Activated naive CD8-positive, alpha-beta T cell treated with anti-CD3 and anti-CD28 coated beads for 36 hours (primary cell): Measurements from ENCODE around the gene CFAP141. TPM values are rescaled to one million over a fixed set of nuclear protein-coding genes. Genes with fewer than 3 reads are reported as not detected.
"Not testable (repeated sequence)": the region's sequence is repeated elsewhere in the genome, so short reads cannot be mapped to it uniquely, and the experiment has no call there.

Source experiments
- DNase-seq: peaks from one replicate; pipeline ENCODE4 v3.0.0; 2021
- H3K27ac Mint-ChIP-seq: one replicate; pipeline ENCODE4 v1.8.0; 2022; ENCODE audit warnings: mild to moderate bottlenecking, moderate library complexity, mixed read lengths
- H3K27me3 Mint-ChIP-seq: one replicate; pipeline ENCODE4 v1.8.0; 2022; ENCODE audit warnings: mild to moderate bottlenecking, mixed read lengths
- H3K36me3 Mint-ChIP-seq: one replicate; pipeline ENCODE4 v1.8.0; 2021; ENCODE audit warnings: mild to moderate bottlenecking, mixed read lengths
- H3K4me1 Mint-ChIP-seq: one replicate; pipeline ENCODE4 v1.8.0; 2021; ENCODE audit warnings: mixed read lengths
- H3K4me3 Mint-ChIP-seq: one replicate; pipeline ENCODE4 v1.8.0; 2022; ENCODE audit warnings: mild to moderate bottlenecking, moderate library complexity, mixed read lengths
- H3K9me3 Mint-ChIP-seq: one replicate; pipeline ENCODE4 v1.8.0; 2022; ENCODE audit warnings: mixed read lengths
- total RNA-seq, 2 experiments: library from RNA; stranded (reverse); gene quantifications; one replicate each; pipeline ENCODE4 v1.2.3, GENCODE V29; 2021

CFAP141 gene
- total RNA-seq, result not detected

DNA sequence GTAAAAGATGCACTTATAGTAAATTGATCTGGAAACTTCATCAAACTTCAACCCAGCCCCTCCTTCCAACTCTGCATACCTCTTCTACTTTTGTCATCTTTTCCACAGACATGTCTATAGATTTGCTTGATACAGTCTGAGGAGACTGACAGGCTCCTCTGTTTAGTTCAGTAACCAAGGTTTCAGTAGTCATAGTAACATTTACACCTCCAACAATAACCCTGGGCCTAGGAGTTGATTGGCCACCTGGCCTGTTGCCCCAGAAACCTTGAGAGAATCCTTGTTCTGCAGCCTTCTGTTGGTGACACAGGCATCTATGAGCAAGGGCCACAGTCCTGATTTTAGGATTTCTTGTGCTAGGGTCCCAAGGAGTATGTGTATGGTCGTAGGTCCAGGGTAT is at the start of gene CFAP141:
Gene CFAP141 (minus strand): TSS at position 138 of the 400 bp plus-strand sequence. CDS start 26 bp downstream, at position 112.
- peaks cover 39% of the 10 kb centered on the region for H3K36me3 Mint-ChIP-seq
- peak; percentile 48 for DNase-seq
- no peaks in the 10 kb centered on the region for H3K27me3 Mint-ChIP-seq
- peaks cover 31% of the 10 kb centered on the region for H3K4me1 Mint-ChIP-seq
- H3K4me3 Mint-ChIP-seq, result no peak within 1 kb of the TSS
- no peaks in the 10 kb centered on the region for H3K9me3 Mint-ChIP-seq
- peak within 1 kb of the TSS; percentile 79 for H3K27ac Mint-ChIP-seq

DNA sequence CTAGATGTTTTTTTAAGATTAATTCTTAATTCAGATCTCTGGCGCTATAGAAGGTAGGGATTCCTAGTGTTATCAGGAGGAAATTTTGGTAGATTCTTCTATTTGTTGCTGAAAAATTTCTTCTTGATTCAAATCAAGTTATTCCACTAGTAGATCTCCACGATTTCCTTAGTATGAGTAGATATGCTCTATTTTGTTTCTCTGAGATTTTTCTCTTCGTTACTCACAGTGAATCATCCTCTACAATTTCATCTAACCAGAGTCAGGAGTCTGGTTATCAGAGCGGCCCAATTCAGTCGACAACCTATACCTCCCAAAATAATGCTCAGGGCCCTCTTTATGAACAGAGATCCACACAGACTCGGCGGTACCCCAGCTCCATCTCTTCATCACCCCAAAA is 47.5 kb upstream of the CFAP141 start:
- H3K4me1 Mint-ChIP-seq, result no peaks in the 10 kb centered on the region
- H3K4me3 Mint-ChIP-seq, result no peak overlapping the region
- H3K27me3 Mint-ChIP-seq, result no peaks in the 10 kb centered on the region
- H3K9me3 Mint-ChIP-seq, result no peaks in the 10 kb centered on the region
- DNase-seq, result no peak
- peaks cover 39% of the 10 kb centered on the region for H3K36me3 Mint-ChIP-seq
- H3K27ac Mint-ChIP-seq, result peak overlapping the region; percentile 9

DNA sequence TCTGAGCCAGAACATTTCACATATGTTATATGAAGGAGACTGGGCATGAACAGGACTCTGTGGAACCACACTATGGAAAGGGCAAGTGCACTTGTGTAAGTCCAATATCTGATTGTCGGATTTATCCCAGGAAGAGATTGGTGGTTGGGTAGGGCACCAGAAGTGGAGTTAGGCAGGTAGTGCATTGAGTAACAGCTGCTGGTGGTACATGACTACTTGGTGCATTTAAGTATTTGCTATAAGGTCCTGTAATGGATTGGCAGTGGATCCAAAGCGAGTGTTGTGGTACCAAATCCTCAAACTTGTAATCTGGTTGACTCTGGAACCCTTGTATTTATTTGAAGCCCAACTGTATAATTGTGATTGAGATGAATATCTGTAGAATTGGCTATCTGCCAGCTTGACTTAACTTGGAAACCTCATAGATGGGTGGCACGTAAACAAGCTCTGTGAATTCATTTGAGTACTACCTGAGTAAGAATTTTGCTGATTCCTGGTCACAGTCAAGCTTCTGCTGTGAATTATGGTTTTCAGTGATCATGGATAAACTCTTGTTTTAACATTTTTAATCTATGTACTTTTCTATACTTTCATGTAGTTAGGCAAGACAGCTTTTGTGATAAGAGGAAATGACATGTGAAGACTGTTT is 35.7 kb upstream of the CFAP141 start:
- Mint-ChIP-seq H3K9me3 (no peaks in the 10 kb centered on the region), H3K27ac (peak overlapping the region; percentile 57), H3K36me3 (peaks cover 65% of the 10 kb centered on the region), H3K27me3 (no peaks in the 10 kb centered on the region), H3K4me1 (peaks cover 30% of the 10 kb centered on the region), H3K4me3 (no peak overlapping the region)
- DNase-seq, result no peak

DNA sequence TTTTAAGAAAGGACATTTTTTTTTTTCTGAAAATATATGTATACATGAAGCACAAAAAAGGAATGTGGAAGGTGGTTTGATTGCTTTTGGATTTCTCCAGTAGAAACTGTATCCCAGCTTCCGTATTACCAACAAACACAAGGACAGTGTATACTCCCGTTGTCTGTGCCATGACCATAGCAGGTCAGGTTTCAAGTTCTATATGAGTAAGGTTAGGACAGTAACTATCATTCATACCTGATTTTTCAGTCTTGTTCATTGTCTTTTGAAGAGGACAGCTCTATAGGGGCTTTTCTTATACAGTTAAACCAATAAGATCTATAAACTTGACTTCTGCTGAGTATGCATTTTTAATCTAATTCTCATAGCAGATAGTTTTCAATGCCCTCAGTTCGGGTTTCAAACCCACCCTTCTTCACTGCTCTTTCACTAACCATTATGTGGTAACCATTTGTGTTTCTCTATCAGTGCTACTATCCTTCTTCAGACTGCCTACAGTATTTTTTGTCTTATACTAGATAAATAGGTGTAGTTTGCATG is 34.2 kb upstream of the CFAP141 start:
- H3K4me3 Mint-ChIP-seq, result no peak overlapping the region
- peak overlapping the region; percentile 14 for H3K27ac Mint-ChIP-seq
- H3K36me3 Mint-ChIP-seq, result peaks cover 69% of the 10 kb centered on the region
- peaks cover 27% of the 10 kb centered on the region for H3K4me1 Mint-ChIP-seq
- DNase-seq, result no peak
- H3K27me3 Mint-ChIP-seq, result no peaks in the 10 kb centered on the region
- H3K9me3 Mint-ChIP-seq, result no peaks in the 10 kb centered on the region

DNA sequence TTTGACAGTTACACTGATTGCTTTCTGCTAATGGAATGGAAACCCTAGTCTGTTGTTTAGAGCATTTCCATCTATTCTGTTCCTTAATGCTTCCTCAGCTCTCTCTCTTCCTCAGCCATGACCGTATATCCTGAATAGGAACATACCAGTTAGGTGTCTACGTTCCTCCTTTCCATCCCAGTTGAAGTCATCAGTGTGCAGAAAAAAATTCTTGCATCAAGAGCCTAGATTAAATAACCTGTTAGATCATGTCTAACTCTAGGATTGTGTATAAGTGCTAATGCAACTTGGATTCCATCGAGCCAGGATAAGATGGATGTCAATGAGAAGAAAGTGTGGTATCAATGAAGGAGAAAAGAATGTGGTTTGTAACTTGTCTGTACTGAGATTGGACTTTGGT is 33.4 kb upstream of the CFAP141 start:
- no peaks in the 10 kb centered on the region for H3K27me3 Mint-ChIP-seq
- H3K4me1 Mint-ChIP-seq, result peaks cover 27% of the 10 kb centered on the region
- peak overlapping the region; percentile 9 for H3K27ac Mint-ChIP-seq
- no peak for DNase-seq
- H3K9me3 Mint-ChIP-seq, result no peaks in the 10 kb centered on the region
- peaks cover 65% of the 10 kb centered on the region for H3K36me3 Mint-ChIP-seq
- no peak overlapping the region for H3K4me3 Mint-ChIP-seq

DNA sequence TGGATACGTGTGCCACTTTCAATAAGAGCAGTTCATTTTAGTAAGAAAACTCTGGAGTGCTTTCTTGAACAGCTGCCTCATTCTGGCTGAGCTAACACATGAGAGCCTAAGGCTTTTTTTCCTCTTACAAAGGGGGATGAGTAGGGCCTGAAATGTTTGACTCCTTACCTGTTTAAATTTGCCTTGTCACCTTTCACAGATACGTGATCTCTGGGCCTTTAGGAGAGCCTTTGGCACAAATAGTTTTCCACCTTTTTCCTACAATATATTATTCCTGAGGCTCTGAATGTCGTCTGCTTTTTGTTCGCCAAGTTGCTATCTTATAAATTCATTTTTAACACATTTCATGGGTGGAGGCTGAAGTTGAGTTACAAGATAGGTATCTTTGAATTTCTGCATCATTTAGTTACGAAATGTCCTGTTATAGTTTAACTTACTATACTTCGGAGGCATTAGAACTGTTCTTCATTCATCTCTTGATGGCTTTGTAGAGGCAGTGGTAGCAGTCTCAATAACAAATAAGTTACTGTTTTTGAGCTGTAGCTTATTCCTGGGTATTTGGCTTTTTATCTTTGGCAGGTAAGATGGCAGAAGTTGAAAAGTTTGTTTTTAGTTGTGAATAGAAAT is 31.9 kb upstream of the CFAP141 start:
- peaks cover 62% of the 10 kb centered on the region for H3K36me3 Mint-ChIP-seq
- H3K27ac Mint-ChIP-seq, result peak overlapping the region; percentile 44
- peaks cover 27% of the 10 kb centered on the region for H3K4me1 Mint-ChIP-seq
- no peaks in the 10 kb centered on the region for H3K27me3 Mint-ChIP-seq
- H3K9me3 Mint-ChIP-seq, result no peaks in the 10 kb centered on the region
- DNase-seq, result no peak
- H3K4me3 Mint-ChIP-seq, result no peak overlapping the region

DNA sequence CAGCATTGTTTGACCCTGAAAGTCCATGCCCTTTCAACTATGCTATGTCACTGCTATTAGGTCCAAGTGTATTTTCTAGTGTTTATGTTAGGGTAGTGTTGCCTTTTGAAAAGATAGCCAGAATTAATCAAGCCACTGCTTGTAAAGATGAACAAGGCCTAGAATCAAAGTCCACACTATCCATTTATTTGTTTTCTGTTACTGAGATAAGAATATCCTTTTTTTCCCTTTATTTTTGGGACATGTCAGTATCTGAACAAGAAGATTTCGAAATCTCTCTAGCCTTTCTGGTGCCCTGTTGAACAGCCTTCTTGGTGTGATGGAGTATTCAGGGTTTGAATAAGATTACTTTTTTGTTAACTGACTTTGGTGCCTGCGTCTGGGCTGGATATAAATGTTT is 31.3 kb upstream of the CFAP141 start:
- H3K27ac Mint-ChIP-seq, result peak overlapping the region; percentile 44
- no peaks in the 10 kb centered on the region for H3K9me3 Mint-ChIP-seq
- H3K36me3 Mint-ChIP-seq, result peaks cover 56% of the 10 kb centered on the region
- DNase-seq, result no peak
- H3K4me3 Mint-ChIP-seq, result no peak overlapping the region
- no peaks in the 10 kb centered on the region for H3K27me3 Mint-ChIP-seq
- H3K4me1 Mint-ChIP-seq, result peaks cover 26% of the 10 kb centered on the region

DNA sequence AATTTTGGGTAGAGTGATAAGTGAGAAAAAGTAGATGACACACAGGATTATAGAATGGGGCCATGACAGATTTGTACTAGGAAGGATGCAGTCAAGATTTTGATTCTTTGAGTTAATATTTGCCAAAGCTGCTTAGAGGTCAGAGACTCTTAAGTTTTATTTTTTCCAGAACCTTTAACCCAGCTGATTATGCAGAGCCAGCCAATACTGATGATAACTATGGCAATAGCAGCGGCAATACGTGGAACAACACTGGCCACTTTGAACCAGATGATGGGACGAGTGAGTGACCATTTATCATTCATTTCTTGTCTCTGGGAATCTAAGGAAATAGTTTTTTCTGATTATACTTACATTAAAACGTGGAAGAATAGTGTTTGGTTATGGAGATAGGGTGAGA is 30.7 kb upstream of the CFAP141 start:
- Mint-ChIP-seq H3K4me3 (no peak overlapping the region), H3K4me1 (peaks cover 24% of the 10 kb centered on the region), H3K27ac (no peak overlapping the region), H3K36me3 (peaks cover 56% of the 10 kb centered on the region), H3K27me3 (no peaks in the 10 kb centered on the region), H3K9me3 (no peaks in the 10 kb centered on the region)
- no peak for DNase-seq

DNA sequence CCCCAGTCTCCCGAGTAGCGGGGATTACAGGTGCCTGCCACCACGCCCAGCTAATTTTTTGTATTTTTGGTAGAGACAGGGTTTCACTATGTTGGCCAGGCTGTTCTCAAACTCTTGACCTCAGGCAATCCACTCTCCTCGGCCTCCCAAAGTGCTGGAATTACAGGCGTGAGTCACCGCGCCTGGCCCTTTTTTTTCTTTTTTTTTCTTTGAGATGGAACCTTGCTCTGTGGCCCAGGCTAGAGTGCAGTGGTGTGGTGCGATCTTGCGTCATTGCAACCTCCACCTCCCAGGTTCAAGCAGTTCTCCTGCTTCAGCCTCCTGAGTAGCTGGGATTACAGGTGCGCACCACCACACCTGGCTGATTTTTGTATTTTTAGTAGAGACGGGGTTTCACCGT is 27.0 kb upstream of the CFAP141 start:
- peaks cover 54% of the 10 kb centered on the region for H3K36me3 Mint-ChIP-seq

DNA sequence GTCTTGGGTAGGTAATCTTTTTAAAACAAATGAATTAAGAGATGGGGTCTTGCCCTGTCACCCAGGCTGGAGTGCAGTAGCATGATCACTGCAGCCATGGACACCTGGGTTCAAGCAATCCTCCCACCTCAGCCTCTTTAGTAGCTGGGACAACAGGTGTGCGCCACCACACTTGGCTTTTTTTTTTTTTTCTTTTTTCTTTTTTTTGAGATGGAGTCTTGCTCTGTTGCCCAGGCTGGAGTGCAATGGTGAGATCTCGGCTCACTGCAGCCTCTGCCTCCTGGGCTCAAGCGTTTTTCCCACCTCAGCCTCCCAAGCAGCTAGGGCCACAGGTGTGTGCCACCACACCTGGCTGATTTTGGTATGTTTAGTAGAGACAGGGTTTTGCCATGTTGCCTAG is 25.0 kb upstream of the CFAP141 start:
- H3K27me3 Mint-ChIP-seq, H3K4me3 Mint-ChIP-seq, DNase-seq, H3K9me3 Mint-ChIP-seq, H3K27ac Mint-ChIP-seq: not testable (repeated sequence)
- peaks cover 16% of the 10 kb centered on the region for H3K4me1 Mint-ChIP-seq
- peaks cover 53% of the 10 kb centered on the region for H3K36me3 Mint-ChIP-seq

More for the DNA sequence above, 27.0 kb upstream of the CFAP141 start:
- not testable (repeated sequence) for H3K4me1 Mint-ChIP-seq, H3K27me3 Mint-ChIP-seq, H3K4me3 Mint-ChIP-seq, H3K9me3 Mint-ChIP-seq, H3K27ac Mint-ChIP-seq, DNase-seq

DNA sequence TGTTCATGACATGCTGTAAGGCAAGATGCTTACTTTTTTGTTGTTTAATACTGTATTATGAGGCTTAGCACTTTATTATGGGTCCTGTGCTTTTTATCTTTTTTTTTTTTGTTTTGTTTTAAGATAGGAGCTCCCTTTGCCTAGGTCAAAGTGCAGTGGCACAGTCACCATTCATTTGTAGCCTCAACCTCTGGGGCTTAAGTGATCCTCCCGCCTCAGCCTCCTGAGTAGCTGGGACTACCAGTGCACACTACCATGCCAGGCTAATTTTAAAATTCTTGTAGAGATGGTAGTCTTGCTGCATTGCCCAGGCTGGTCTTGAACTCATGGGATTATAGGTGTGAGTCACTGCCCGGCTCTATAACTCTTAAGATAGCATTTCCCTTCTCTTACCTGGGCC is 19.2 kb upstream of the CFAP141 start:
- no peaks in the 10 kb centered on the region for H3K27me3 Mint-ChIP-seq
- peak overlapping the region; percentile 23 for H3K27ac Mint-ChIP-seq
- no peak for DNase-seq
- H3K9me3 Mint-ChIP-seq, result peaks cover 8% of the 10 kb centered on the region
- peaks cover 69% of the 10 kb centered on the region for H3K36me3 Mint-ChIP-seq
- no peak overlapping the region for H3K4me3 Mint-ChIP-seq
- H3K4me1 Mint-ChIP-seq, result peaks cover 48% of the 10 kb centered on the region

DNA sequence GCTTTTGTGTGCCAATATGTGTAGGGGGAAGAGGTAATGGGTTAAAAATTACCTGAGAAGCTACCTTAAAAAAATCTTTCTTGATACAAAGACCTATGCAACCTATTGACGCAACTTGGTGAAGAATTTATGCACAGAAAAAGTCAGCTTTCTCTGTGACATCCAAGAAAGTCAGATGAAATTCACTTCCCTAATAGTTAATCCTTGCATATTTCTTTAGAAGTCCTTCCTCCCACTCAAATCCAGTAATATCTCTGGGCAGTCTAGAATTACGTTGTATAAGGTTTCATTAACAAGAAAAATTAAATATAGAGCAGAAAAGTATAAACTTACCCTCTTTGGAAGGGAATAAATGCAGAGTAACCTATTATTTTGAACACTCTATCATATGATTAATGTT is 17.5 kb upstream of the CFAP141 start:
- H3K27ac Mint-ChIP-seq, result peak overlapping the region; percentile 83
- no peak for DNase-seq
- peaks cover 73% of the 10 kb centered on the region for H3K36me3 Mint-ChIP-seq
- H3K27me3 Mint-ChIP-seq, result no peaks in the 10 kb centered on the region
- H3K4me3 Mint-ChIP-seq, result peak overlapping the region; percentile 94
- peaks cover 8% of the 10 kb centered on the region for H3K9me3 Mint-ChIP-seq
- H3K4me1 Mint-ChIP-seq, result peaks cover 55% of the 10 kb centered on the region

DNA sequence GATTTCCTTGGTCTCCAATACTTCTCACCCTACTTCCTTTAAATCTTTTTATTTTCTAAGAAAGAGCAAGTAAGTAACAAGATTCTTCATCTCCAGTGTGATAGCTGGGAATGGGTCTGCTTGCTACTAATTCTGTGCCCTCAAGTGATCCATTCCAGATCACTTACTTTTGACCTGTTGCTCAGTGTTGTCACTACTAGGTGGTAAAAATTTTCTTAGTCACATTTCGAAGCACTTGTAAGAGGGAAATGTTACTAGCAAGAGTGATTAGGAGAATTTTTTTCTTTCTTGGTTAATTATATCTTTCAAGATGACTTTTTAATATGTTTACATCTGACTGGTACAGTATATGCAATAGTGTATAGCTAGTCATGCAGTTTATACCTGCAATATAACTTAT is 16.8 kb upstream of the CFAP141 start:
- Mint-ChIP-seq H3K4me1 (peaks cover 62% of the 10 kb centered on the region), H3K9me3 (peaks cover 8% of the 10 kb centered on the region), H3K27ac (peak overlapping the region; percentile 83), H3K4me3 (peak overlapping the region; percentile 94), H3K27me3 (no peaks in the 10 kb centered on the region), H3K36me3 (peaks cover 73% of the 10 kb centered on the region)
- no peak for DNase-seq

DNA sequence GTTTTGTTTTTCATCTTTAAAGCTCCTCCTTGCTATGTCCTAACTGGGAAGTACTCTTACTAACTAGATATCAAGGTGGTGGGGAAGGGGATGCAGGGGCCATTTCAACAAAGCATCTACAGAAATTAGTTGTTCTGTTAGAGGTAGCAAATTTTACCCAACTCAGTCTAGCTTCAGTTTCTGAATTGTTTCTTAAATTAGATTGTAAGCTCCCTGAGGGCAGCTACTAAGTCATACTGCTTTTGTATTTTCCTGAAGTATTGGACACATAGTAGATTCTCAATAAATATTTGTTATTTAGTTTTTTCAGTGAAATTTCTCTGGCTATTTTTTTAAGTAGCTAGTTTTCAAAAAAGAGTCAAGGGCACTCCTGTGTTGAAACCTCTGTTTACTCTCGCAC is 16.4 kb upstream of the CFAP141 start:
- no peak for DNase-seq
- Mint-ChIP-seq H3K27me3 (no peaks in the 10 kb centered on the region), H3K4me1 (peaks cover 64% of the 10 kb centered on the region), H3K27ac (peak overlapping the region; percentile 98), H3K36me3 (peaks cover 74% of the 10 kb centered on the region), H3K9me3 (peaks cover 8% of the 10 kb centered on the region), H3K4me3 (peak overlapping the region; percentile 94)

DNA sequence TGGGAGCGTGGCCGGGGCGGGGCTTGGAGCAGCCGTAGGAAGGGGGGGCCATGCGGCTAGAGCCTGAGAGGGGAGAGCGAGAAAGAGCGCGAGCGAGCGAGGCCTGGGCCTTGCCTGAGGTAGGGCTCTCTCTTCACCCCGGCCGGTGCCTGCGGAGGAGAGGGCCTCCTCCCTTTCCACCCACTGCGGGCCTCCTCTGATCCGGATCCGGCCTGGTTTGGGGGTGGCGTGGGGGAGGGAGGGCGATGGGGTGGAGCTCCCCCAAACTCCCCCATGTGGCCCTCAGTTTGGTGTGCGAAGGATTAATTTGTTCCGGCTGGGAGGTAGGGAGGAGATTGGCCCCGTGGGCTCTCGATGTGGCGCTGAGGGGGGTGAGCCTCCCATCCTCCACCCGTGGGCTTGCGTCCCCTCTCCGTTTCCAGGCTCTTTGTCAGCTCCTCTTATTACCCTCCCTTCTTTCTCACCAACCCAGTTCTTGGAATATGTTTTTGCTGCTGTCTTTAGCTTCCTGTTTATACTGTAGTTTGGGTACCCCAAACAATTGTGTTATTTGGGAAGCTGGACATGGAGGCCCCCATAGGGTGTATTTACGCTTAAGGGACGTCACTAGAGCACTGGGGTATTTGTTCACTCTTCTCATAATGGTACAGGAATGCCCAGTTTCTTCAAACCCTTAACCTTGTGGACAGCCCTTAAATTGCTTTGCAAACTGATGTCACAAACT is 15.3 kb upstream of the CFAP141 start:
- Mint-ChIP-seq H3K4me1 (peaks cover 62% of the 10 kb centered on the region), H3K4me3 (peak overlapping the region; percentile 94), H3K9me3 (peaks cover 8% of the 10 kb centered on the region), H3K36me3 (peaks cover 76% of the 10 kb centered on the region), H3K27ac (peak overlapping the region; percentile 98), H3K27me3 (no peaks in the 10 kb centered on the region)
- peak; percentile 71 for DNase-seq
